Measurements from ENCODE around the gene CEP350. TPM values are rescaled to one million over a fixed set of nuclear protein-coding genes. Genes with fewer than 3 reads are reported as not detected.
A peak's percentile ranks its signal among the peaks of the same experiment; 100 is the strongest.

CEP350 gene
- total and polyA plus RNA-seq, 4 experiments from 2014 or later: 9.3 to 99.4 (median 76.0) TPM

DNA sequence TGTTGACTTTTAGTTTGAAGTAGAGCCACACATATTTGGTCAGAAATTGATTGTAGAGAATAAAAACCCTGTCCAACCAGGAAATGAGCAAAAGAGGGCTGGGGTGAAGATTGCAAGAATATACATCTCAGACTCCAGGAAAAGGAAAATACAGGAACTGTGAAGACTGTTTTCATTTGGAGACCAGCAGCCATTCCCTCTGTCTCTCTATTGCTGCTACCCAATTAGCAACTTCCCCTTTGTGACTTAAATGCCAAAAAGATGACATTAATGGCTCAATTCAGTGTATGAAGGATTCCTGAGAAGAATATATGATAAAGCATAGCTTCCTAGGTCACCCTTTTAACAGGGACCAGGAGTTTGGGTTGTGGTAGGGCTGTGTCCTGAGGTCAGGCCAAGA, 31.6 kb upstream of the CEP350 start:
- no peak overlapping the region for H3K4me3 Mint-ChIP-seq
- DNase-seq: no peak
- peaks cover 26 to 28% of the 10 kb centered on the region in 2 donors for H3K36me3 Mint-ChIP-seq
- ChIA-PET CTCF (ENCODE audit: partially characterized antibody) (no interaction called here), POLR2A (ENCODE audit: partially characterized antibody) (interaction anchor here (1.0 kb wide), 1 partner anchor 40 kb away, joined by 3 read pairs; no protein-coding TSS in a partner anchor)
- peaks cover 0 to 6% (median 6%) of the 10 kb centered on the region in 4 donors for H3K4me1 Mint-ChIP-seq
- H3K27me3 Mint-ChIP-seq: no peaks in the 10 kb centered on the region
- H3K9me3 ChIP-seq (ENCODE audit: control insufficient read depth in 1 of 2, low read length in 2 of 2): no peaks in the 10 kb centered on the region
- H3K9me3 Mint-ChIP-seq: no peaks in the 10 kb centered on the region
- H3K27ac Mint-ChIP-seq: peak overlapping the region in 1 of 7 donors; percentile 2
- H3K36me3 ChIP-seq (ENCODE audit: insufficient read depth, low read length): peaks cover 15% of the 10 kb centered on the region
- no peak overlapping the region for H3K27ac ChIP-seq (ENCODE audit: low read depth, low read length)
- intact Hi-C loops (cut with micrococcal nuclease): no loop called here
- no peak overlapping the region for H3K4me3 ChIP-seq (ENCODE audit: low read length in 2 of 2)
- H3K27me3 ChIP-seq (ENCODE audit: insufficient read depth, low read length): no peaks in the 10 kb centered on the region
- H3K4me1 ChIP-seq (ENCODE audit: insufficient read depth, low read length): no peaks in the 10 kb centered on the region

DNA sequence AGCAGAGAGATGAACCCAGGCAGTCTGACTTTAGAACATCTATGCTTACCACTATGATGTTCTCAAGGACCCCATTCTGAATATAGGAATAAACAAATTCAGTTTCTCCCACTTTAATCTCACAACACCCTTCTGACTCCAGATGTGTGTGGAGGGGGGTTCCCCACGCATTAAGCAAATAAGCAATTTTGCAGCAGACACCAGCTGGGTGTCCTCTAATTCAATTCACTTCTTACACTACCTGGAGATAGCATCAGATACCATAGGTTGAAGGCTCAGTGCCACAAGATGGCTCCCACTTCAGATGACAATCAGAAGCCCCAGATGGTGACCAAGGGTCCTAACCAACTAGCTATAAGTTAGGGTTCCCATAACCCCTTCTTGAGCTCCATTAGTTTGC, 30.3 kb upstream of the CEP350 start:
- peaks cover 17 to 18% of the 10 kb centered on the region in 2 donors for H3K36me3 Mint-ChIP-seq

DNA sequence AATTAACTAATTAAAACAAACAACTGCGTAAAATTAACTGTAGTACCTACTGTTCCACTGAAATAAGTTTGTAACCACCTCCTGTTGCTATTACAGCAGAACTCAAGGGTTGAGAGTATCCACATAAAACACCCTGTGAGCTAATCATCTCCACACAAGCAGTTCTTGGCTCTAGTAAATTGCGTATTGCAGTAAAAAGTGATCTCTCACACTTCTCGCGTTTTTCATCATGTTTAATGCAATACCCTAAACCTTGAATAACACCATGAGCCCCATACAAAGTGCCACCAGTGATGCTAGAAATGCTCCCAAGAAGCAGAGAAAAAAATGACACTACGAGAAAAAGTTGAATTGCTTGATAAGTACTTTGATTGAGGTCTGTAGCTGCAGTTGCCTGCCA, 29.3 kb upstream of the CEP350 start:
- intact Hi-C loops (cut with micrococcal nuclease): no loop called here
- Histone ChIP-seq H3K27me3 (ENCODE audit: insufficient read depth, low read length) (no peaks in the 10 kb centered on the region), H3K9me3 (ENCODE audit: control insufficient read depth in 1 of 2, low read length in 2 of 2) (no peaks in the 10 kb centered on the region), H3K4me1 (ENCODE audit: insufficient read depth, low read length) (no peaks in the 10 kb centered on the region), H3K4me3 (ENCODE audit: low read length in 2 of 2) (no peak overlapping the region), H3K27ac (ENCODE audit: low read depth, low read length) (no peak overlapping the region), H3K36me3 (ENCODE audit: insufficient read depth, low read length) (peaks cover 7% of the 10 kb centered on the region)
- Mint-ChIP-seq H3K36me3 (peaks cover 11 to 12% of the 10 kb centered on the region in 2 donors), H3K4me1 (no peaks in the 10 kb centered on the region), H3K27me3 (no peaks in the 10 kb centered on the region), H3K27ac (no peak overlapping the region), H3K4me3 (no peak overlapping the region), H3K9me3 (no peaks in the 10 kb centered on the region)
- POLR2A ChIA-PET (ENCODE audit: partially characterized antibody): no interaction called here
- CTCF ChIA-PET (ENCODE audit: partially characterized antibody): interaction anchor here (1.4 kb wide), 1 partner anchor 14 kb away, joined by 4 read pairs; no protein-coding TSS in a partner anchor
- no peak for DNase-seq

More for the DNA sequence above, 30.3 kb upstream of the CEP350 start:
- H3K4me1 Mint-ChIP-seq: no peaks in the 10 kb centered on the region
- DNase-seq: no peak
- Histone ChIP-seq H3K4me1 (ENCODE audit: insufficient read depth, low read length) (no peaks in the 10 kb centered on the region), H3K4me3 (ENCODE audit: low read length in 2 of 2) (no peak overlapping the region), H3K27me3 (ENCODE audit: insufficient read depth, low read length) (no peaks in the 10 kb centered on the region), H3K36me3 (ENCODE audit: insufficient read depth, low read length) (peaks cover 7% of the 10 kb centered on the region), H3K9me3 (ENCODE audit: control insufficient read depth in 1 of 2, low read length in 2 of 2) (no peaks in the 10 kb centered on the region), H3K27ac (ENCODE audit: low read depth, low read length) (no peak overlapping the region)
- ChIA-PET POLR2A (ENCODE audit: partially characterized antibody) (no interaction called here), CTCF (ENCODE audit: partially characterized antibody) (no interaction called here)
- H3K9me3 Mint-ChIP-seq: no peaks in the 10 kb centered on the region
- no peak overlapping the region for H3K27ac Mint-ChIP-seq
- intact Hi-C loops (cut with micrococcal nuclease): no loop called here
- no peaks in the 10 kb centered on the region for H3K27me3 Mint-ChIP-seq
- no peak overlapping the region for H3K4me3 Mint-ChIP-seq

DNA sequence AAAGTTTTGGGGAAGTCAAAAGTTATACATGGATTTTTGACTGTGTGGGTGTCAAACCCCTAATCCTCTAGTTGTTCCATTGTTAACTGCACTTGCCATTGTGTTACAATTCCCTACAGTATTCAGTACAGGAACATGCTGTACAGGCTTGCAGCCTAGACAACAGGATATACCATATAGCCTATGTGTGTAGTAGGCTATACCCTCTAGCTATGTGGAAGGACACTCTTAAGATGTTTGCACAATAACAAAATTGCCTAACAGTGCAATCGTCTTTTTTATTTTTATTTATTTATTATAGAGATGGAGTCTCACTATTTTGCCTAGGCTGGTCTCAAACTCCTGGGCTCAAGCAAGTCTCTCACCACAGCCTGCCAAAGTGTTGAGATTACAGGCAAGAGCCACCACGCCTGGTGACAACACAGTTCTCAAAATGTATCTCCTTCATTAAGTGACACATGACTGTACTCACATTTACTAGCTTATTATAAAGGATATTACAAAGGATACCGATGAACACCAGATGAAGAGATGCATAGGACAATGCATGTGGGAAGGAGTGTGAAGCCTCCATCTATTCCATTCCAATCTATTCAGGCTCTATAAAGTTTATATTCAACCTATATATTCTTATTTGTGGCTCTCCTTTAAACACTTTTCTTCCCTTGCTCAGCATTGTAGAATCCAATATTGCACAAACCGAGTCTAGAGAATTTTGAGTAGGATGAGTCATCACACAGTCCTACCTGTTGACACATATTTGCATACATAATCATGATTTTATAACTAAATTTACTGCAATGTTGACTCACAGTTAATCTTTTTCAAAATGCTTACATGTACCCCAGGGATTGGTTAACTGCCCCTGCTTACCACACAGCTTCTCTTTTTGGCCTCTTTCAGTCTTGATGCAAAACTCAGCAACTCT, 28.4 kb upstream of the CEP350 start:
- ChIA-PET POLR2A (ENCODE audit: partially characterized antibody) (no interaction called here), CTCF (ENCODE audit: partially characterized antibody) (interaction anchor here (1.4 kb wide), 1 partner anchor 15 kb away, joined by 4 read pairs; no protein-coding TSS in a partner anchor)
- Mint-ChIP-seq H3K36me3 (peaks cover 9 to 11% of the 10 kb centered on the region in 2 donors), H3K4me1 (no peaks in the 10 kb centered on the region), H3K27me3 (no peaks in the 10 kb centered on the region), H3K4me3 (no peak overlapping the region), H3K27ac (no peak overlapping the region), H3K9me3 (no peaks in the 10 kb centered on the region)
- no peak overlapping the region for H3K27ac ChIP-seq (ENCODE audit: low read depth, low read length)
- intact Hi-C loops (cut with micrococcal nuclease): no loop called here
- H3K4me3 ChIP-seq (ENCODE audit: low read length in 2 of 2): no peak overlapping the region
- H3K4me1 ChIP-seq (ENCODE audit: insufficient read depth, low read length): no peaks in the 10 kb centered on the region
- no peak for DNase-seq
- no peaks in the 10 kb centered on the region for H3K9me3 ChIP-seq (ENCODE audit: control insufficient read depth in 1 of 2, low read length in 2 of 2)
- H3K27me3 ChIP-seq (ENCODE audit: insufficient read depth, low read length): no peaks in the 10 kb centered on the region
- H3K36me3 ChIP-seq (ENCODE audit: insufficient read depth, low read length): peaks cover 4% of the 10 kb centered on the region

- Histone ChIP-seq H3K4me3 (ENCODE audit: low read length in 2 of 2) (no peak overlapping the region), H3K27me3 (ENCODE audit: insufficient read depth, low read length) (no peaks in the 10 kb centered on the region), H3K4me1 (ENCODE audit: insufficient read depth, low read length) (no peaks in the 10 kb centered on the region), H3K36me3 (ENCODE audit: insufficient read depth, low read length) (no peaks in the 10 kb centered on the region), H3K9me3 (ENCODE audit: control insufficient read depth in 1 of 2, low read length in 2 of 2) (no peaks in the 10 kb centered on the region), H3K27ac (ENCODE audit: low read depth, low read length) (no peak overlapping the region)
- Mint-ChIP-seq H3K27me3 (no peaks in the 10 kb centered on the region), H3K9me3 (no peaks in the 10 kb centered on the region), H3K36me3 (peaks cover 2 to 8% of the 10 kb centered on the region in 2 donors), H3K4me1 (no peaks in the 10 kb centered on the region), H3K4me3 (no peak overlapping the region), H3K27ac (no peak overlapping the region)
- intact Hi-C loops (cut with micrococcal nuclease): no loop called here
- CTCF ChIA-PET (ENCODE audit: partially characterized antibody): no interaction called here
- DNase-seq: no peak
- POLR2A ChIA-PET (ENCODE audit: partially characterized antibody): no interaction called here
These were observed 27.8 kb upstream of the CEP350 start for GRCh38 chr1:179926850-179927205.

GRCh38 chr1:179929955-179930798, 24.4 kb upstream of the CEP350 start:
- Mint-ChIP-seq H3K27ac (no peak overlapping the region), H3K4me3 (no peak overlapping the region), H3K4me1 (no peaks in the 10 kb centered on the region), H3K9me3 (no peaks in the 10 kb centered on the region), H3K36me3 (no peaks in the 10 kb centered on the region), H3K27me3 (peaks cover 0 to 2% of the 10 kb centered on the region in 2 donors)
- Histone ChIP-seq H3K4me1 (ENCODE audit: insufficient read depth, low read length) (no peaks in the 10 kb centered on the region), H3K9me3 (ENCODE audit: control insufficient read depth in 1 of 2, low read length in 2 of 2) (no peaks in the 10 kb centered on the region), H3K27me3 (ENCODE audit: insufficient read depth, low read length) (no peaks in the 10 kb centered on the region), H3K27ac (ENCODE audit: low read depth, low read length) (no peak overlapping the region), H3K36me3 (ENCODE audit: insufficient read depth, low read length) (no peaks in the 10 kb centered on the region), H3K4me3 (ENCODE audit: low read length in 2 of 2) (no peak overlapping the region)
- ChIA-PET CTCF (ENCODE audit: partially characterized antibody) (interaction anchor here (0.8 to 1.4 kb wide), 2 partner anchors 11 to 23 kb away, joined by 3 to 5 read pairs; no protein-coding TSS in a partner anchor), POLR2A (ENCODE audit: partially characterized antibody) (no interaction called here)
- intact Hi-C loops (cut with micrococcal nuclease): no loop called here
- DNase-seq: no peak

DNA sequence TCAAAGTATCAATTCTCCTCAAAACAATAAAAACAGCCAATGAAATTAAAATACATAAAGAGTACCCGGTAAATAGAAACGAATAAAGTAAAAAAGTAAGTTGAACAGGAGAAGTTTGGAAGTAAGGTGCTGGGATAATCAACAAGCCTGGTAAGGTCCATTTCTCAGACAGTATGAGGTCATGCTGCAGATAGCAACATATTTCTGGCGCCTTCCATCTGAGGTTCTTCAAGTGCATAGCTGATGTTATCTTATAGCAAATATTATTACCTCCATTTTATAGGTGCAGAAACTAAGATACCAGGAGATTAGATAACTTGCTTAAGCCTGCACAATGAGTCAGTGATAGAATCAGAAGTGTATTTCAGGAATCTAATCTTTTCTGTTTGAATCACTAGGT, 23.7 kb upstream of the CEP350 start:
- Mint-ChIP-seq H3K4me1 (no peaks in the 10 kb centered on the region), H3K36me3 (no peaks in the 10 kb centered on the region), H3K9me3 (no peaks in the 10 kb centered on the region), H3K27me3 (peaks cover 0 to 5% of the 10 kb centered on the region in 2 donors), H3K27ac (no peak overlapping the region), H3K4me3 (no peak overlapping the region)
- POLR2A ChIA-PET (ENCODE audit: partially characterized antibody): no interaction called here
- DNase-seq: no peak
- Histone ChIP-seq H3K27ac (ENCODE audit: low read depth, low read length) (no peak overlapping the region), H3K27me3 (ENCODE audit: insufficient read depth, low read length) (no peaks in the 10 kb centered on the region), H3K36me3 (ENCODE audit: insufficient read depth, low read length) (no peaks in the 10 kb centered on the region), H3K9me3 (ENCODE audit: control insufficient read depth in 1 of 2, low read length in 2 of 2) (no peaks in the 10 kb centered on the region), H3K4me1 (ENCODE audit: insufficient read depth, low read length) (no peaks in the 10 kb centered on the region), H3K4me3 (ENCODE audit: low read length in 2 of 2) (no peak overlapping the region)
- intact Hi-C loops (cut with micrococcal nuclease): no loop called here
- CTCF ChIA-PET (ENCODE audit: partially characterized antibody): interaction anchor here (1.4 kb wide), 1 partner anchor 23 kb away, joined by 3 read pairs; no protein-coding TSS in a partner anchor

Data from CD4-positive, alpha-beta memory T cell (primary cell).